PC-9 (cell line): ENCODE measurements around the gene VTN.

ENCODE experiments used
- CTCF ChIP-seq: fragments of 200-600 bp; sonication (generic); conservative IDR thresholded peaks from 2 replicates; pipeline ENCODE4 v1.6.1; 2017; ENCODE audit warnings: mixed run types, antibody characterized with exemption, mild to moderate bottlenecking, moderate library complexity
- EZH2 ChIP-seq: fragments of 200-600 bp; sonication (generic); IDR thresholded peaks from 2 replicates; pipeline ENCODE4 v1.8.0; 2017; ENCODE audit warnings: antibody characterized with exemption, low read depth

GRCh38 chr17:28357901-28358197 is 12.3 kb downstream of the VTN start:
- TF ChIP-seq CTCF (no peak), EZH2 (no peak)
